ENCODE measurements around the gene ZMIZ1. TPM values are rescaled to one million over a fixed set of nuclear protein-coding genes. Genes with fewer than 3 reads are reported as not detected.

ZMIZ1 gene
- total RNA-seq, 1 experiment from 2014 or later: 34.2 TPM

DNA sequence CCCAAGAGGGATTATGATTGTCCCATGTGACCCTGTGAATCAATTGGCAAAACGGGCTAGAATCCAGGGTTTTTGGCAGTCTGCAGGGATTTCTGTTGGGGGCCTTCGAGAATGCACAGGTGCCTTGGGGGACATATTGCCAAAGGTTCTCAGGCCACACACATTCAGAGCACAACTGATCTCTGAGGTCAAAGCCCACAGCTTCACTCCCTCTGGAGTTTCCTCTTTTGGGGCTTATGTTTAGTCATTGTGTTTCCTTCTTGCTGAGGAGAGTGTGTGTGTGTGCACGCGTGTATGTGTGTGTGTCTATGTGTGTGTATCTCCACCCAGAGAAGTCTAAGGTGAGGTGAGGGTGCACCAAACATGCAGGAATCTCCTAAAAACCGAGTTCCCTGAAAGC lies 287.3 kb downstream of the ZMIZ1 start:
- ChIA-PET CTCF (interaction anchor here (1.1 kb wide), 1 partner anchor 10 kb away, joined by 4 read pairs; no protein-coding TSS in a partner anchor), POLR2A (interaction anchor here (0.6 kb wide), 1 partner anchor 32 kb away, joined by 3 read pairs; no protein-coding TSS in a partner anchor)
- no peak overlapping the region for H3K27ac ChIP-seq (ENCODE audit: low read length)
- TF ChIP-seq TCF7L2 (IDR thresholded peaks at IDR 0.05; ENCODE audit: low read depth, low read length) (no peak), SIN3A (IDR thresholded peaks at IDR 0.05; ENCODE audit: borderline replicate concordance, insufficient read depth, low read depth, low read length) (no peak), POLR2AphosphoS5 (IDR thresholded peaks at IDR 0.05; ENCODE audit: low read depth, low read length) (no peak)
- TF ChIP-seq, protein P1, sequence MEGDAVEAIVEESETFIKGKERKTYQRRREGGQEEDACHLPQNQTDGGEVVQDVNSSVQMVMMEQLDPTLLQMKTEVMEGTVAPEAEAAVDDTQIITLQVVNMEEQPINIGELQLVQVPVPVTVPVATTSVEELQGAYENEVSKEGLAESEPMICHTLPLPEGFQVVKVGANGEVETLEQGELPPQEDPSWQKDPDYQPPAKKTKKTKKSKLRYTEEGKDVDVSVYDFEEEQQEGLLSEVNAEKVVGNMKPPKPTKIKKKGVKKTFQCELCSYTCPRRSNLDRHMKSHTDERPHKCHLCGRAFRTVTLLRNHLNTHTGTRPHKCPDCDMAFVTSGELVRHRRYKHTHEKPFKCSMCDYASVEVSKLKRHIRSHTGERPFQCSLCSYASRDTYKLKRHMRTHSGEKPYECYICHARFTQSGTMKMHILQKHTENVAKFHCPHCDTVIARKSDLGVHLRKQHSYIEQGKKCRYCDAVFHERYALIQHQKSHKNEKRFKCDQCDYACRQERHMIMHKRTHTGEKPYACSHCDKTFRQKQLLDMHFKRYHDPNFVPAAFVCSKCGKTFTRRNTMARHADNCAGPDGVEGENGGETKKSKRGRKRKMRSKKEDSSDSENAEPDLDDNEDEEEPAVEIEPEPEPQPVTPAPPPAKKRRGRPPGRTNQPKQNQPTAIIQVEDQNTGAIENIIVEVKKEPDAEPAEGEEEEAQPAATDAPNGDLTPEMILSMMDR (IDR thresholded peaks at IDR 0.05): no peak
- TF ChIP-seq, protein P2, sequence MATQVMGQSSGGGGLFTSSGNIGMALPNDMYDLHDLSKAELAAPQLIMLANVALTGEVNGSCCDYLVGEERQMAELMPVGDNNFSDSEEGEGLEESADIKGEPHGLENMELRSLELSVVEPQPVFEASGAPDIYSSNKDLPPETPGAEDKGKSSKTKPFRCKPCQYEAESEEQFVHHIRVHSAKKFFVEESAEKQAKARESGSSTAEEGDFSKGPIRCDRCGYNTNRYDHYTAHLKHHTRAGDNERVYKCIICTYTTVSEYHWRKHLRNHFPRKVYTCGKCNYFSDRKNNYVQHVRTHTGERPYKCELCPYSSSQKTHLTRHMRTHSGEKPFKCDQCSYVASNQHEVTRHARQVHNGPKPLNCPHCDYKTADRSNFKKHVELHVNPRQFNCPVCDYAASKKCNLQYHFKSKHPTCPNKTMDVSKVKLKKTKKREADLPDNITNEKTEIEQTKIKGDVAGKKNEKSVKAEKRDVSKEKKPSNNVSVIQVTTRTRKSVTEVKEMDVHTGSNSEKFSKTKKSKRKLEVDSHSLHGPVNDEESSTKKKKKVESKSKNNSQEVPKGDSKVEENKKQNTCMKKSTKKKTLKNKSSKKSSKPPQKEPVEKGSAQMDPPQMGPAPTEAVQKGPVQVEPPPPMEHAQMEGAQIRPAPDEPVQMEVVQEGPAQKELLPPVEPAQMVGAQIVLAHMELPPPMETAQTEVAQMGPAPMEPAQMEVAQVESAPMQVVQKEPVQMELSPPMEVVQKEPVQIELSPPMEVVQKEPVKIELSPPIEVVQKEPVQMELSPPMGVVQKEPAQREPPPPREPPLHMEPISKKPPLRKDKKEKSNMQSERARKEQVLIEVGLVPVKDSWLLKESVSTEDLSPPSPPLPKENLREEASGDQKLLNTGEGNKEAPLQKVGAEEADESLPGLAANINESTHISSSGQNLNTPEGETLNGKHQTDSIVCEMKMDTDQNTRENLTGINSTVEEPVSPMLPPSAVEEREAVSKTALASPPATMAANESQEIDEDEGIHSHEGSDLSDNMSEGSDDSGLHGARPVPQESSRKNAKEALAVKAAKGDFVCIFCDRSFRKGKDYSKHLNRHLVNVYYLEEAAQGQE (IDR thresholded peaks at IDR 0.05; ENCODE audit: insufficient read depth in 1 of 2, low read depth in 2 of 2, low read length in 1 of 2): no peak
- ATAC-seq (no peak), DNase-seq (ENCODE audit: low read depth, low spot score) (no peak)
- H3K4me3 ChIP-seq (ENCODE audit: low read depth in 2 of 2, low read length in 2 of 2): no peak overlapping the region
- intact Hi-C loops (cut with micrococcal nuclease; ENCODE audit: unreplicated experiment) (no loop called here), in situ Hi-C loops (cut with HindIII; ENCODE audit: low pct_unique_long_range_greater_than_20kb, low sequenced_read_pairs) (no loop called here)
- no peaks in the 10 kb centered on the region for H3K9me3 ChIP-seq (ENCODE audit: control insufficient read depth, insufficient read depth, low read depth, low read length)
- no peaks in the 10 kb centered on the region for H3K4me1 ChIP-seq (ENCODE audit: control insufficient read depth, insufficient read depth, low read length)
- no peaks in the 10 kb centered on the region for H3K27me3 ChIP-seq (ENCODE audit: control insufficient read depth, insufficient read depth, low read length)
- no peaks in the 10 kb centered on the region; the same call in 1 of the 2 replicates for H3K36me3 ChIP-seq (ENCODE audit: control insufficient read depth, insufficient read depth, low read length)
- BruUV-seq (replicated peaks): no TSS peak

DNA sequence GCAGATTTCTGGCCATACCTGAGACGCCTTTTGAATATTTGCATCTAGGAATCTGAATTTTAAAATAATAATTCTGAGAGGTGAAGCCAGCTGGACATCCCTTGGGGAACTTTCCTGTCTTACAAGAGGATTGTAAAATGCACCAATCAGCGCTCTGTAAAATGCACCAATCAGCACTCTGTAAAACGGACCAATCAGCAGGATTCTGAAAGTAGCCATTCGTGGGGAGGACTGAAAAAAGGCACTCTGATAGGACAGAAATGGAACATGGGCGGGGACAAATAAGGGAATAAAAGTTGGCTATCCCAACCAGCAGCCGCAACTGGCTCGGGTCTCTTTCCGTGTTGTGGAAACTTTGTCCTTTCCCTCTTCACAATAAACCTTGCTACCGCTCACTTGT lies 288.4 kb downstream of the ZMIZ1 start:
- BruUV-seq (replicated peaks): no TSS peak
- no peak overlapping the region for H3K27ac ChIP-seq (ENCODE audit: low read length)
- ATAC-seq (no peak), DNase-seq (ENCODE audit: low read depth, low spot score) (no peak)
- no peaks in the 10 kb centered on the region for H3K27me3 ChIP-seq (ENCODE audit: control insufficient read depth, insufficient read depth, low read length)
- POLR2A ChIA-PET: no interaction called here
- in situ Hi-C loops (cut with HindIII; ENCODE audit: low pct_unique_long_range_greater_than_20kb, low sequenced_read_pairs) (no loop called here), intact Hi-C loops (cut with micrococcal nuclease; ENCODE audit: unreplicated experiment) (no loop called here)
- no peak overlapping the region for H3K4me3 ChIP-seq (ENCODE audit: low read depth in 2 of 2, low read length in 2 of 2)
- TF ChIP-seq, protein P2 (IDR thresholded peaks at IDR 0.05; ENCODE audit: insufficient read depth in 1 of 2, low read depth in 2 of 2, low read length in 1 of 2): no peak
- TF ChIP-seq SIN3A (IDR thresholded peaks at IDR 0.05; ENCODE audit: borderline replicate concordance, insufficient read depth, low read depth, low read length) (no peak), POLR2AphosphoS5 (IDR thresholded peaks at IDR 0.05; ENCODE audit: low read depth, low read length) (no peak), TCF7L2 (IDR thresholded peaks at IDR 0.05; ENCODE audit: low read depth, low read length) (no peak)
- TF ChIP-seq, protein P1 (IDR thresholded peaks at IDR 0.05): no peak
- no peaks in the 10 kb centered on the region for H3K4me1 ChIP-seq (ENCODE audit: control insufficient read depth, insufficient read depth, low read length)
- no peaks in the 10 kb centered on the region; the same call in 1 of the 2 replicates for H3K36me3 ChIP-seq (ENCODE audit: control insufficient read depth, insufficient read depth, low read length)
- CTCF ChIA-PET: no interaction called here
- H3K9me3 ChIP-seq (ENCODE audit: control insufficient read depth, insufficient read depth, low read depth, low read length): no peaks in the 10 kb centered on the region
